HG02884 (cell line): ENCODE measurements around the gene BAK1.
"Not testable (repeated sequence)": the region's sequence is repeated elsewhere in the genome, so short reads cannot be mapped to it uniquely, and the experiment has no call there.

Experiments
- ATAC-seq: cut with Tn5 transposase; IDR thresholded peaks from one replicate; pipeline ENCODE4 v1.9.1; 2021; ENCODE audit warnings: mild to moderate bottlenecking, moderate library complexity; ENCODE audit not compliant: unreplicated experiment

The BAK1 gene

GRCh38 chr6:33552883-33553282 is 27.2 kb downstream of the BAK1 start:
- not testable (repeated sequence) for ATAC-seq

GRCh38 chr6:33552252-33552651 is 27.8 kb downstream of the BAK1 start:
- ATAC-seq = no peak

- no peak for ATAC-seq
Observed at GRCh38 chr6:33551538-33551937, 28.5 kb downstream of the BAK1 start.

- ATAC-seq = no peak
Observed at GRCh38 chr6:33549896-33550295, 30.2 kb downstream of the BAK1 start.

- no peak for ATAC-seq
Observed at GRCh38 chr6:33549196-33549595, 30.9 kb downstream of the BAK1 start.

GRCh38 chr6:33547499-33547898 is 32.6 kb downstream of the BAK1 start:
- ATAC-seq = no peak

- no peak for ATAC-seq
Observed at GRCh38 chr6:33546766-33547165, 33.3 kb downstream of the BAK1 start.

- ATAC-seq = not testable (repeated sequence)
Observed at GRCh38 chr6:33545292-33545691, 34.8 kb downstream of the BAK1 start.

GRCh38 chr6:33543116-33543515 is 37.0 kb downstream of the BAK1 start:
- no peak for ATAC-seq

- ATAC-seq = no peak
Observed at GRCh38 chr6:33540768-33541167, 39.3 kb downstream of the BAK1 start.

- no peak for ATAC-seq
Observed at GRCh38 chr6:33534702-33535101, 45.4 kb downstream of the BAK1 start.

GRCh38 chr6:33533163-33533869 is 46.8 kb downstream of the BAK1 start:
- ATAC-seq = not testable (repeated sequence)

- not testable (repeated sequence) for ATAC-seq
Observed at GRCh38 chr6:33532431-33532830, 47.6 kb downstream of the BAK1 start.

- not testable (repeated sequence) for ATAC-seq
Observed at GRCh38 chr6:33530617-33531016, 49.5 kb downstream of the BAK1 start.
